ENCODE results near the gene TBC1D32.
"Not testable (repeated sequence)": the region's sequence is repeated elsewhere in the genome, so short reads cannot be mapped to it uniquely, and the experiment has no call there.

The TBC1D32 gene

GRCh38 chr6:121161886-121162285 lies 172.4 kb downstream of the TBC1D32 start:
- DNase-seq (ENCODE audit: extremely low spot score, insufficient read length, low read depth) (no peak), FAIRE-seq (no peak)

DNA sequence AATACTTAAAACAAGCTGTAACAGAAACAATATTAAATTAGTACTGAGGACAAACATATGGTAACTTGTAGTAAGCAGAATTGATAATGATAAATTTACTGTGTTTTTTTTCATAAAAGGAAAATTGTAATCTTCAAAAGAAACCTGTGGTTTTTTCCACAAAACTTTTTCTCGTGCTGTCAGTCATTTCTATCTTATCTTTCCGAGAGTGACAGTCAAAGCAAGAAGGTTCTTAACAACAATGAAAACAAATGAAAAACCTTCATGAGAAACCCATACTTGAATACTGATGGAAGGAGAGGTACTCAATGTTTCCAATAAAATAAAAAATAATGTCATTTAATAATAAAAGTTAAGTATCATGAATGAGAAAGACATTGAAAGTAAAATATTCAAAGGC lies 174.0 kb downstream of the TBC1D32 start:
- FAIRE-seq, result no peak
- no peak for DNase-seq (ENCODE audit: extremely low spot score, insufficient read length, low read depth)

DNA sequence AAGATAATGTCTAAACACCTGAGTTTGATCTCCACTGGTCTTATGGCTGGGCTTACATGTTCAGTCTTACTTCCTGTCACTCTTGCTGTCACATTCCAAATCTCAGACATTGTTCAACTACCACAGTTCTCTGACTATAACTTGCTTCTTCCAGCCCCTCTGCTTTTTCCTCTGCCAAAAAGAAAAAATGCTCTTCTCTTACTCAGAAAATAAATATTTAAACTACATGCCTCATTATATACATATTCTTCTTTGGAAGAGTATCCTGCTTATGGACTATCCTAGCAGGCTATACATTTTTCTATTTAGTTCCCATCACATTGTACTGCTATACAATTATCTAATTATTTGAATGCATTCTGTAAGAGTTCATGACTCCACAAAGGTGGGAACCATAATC lies 175.4 kb downstream of the TBC1D32 start:
- FAIRE-seq (no peak), DNase-seq (ENCODE audit: extremely low spot score, insufficient read length, low read depth) (no peak)

DNA sequence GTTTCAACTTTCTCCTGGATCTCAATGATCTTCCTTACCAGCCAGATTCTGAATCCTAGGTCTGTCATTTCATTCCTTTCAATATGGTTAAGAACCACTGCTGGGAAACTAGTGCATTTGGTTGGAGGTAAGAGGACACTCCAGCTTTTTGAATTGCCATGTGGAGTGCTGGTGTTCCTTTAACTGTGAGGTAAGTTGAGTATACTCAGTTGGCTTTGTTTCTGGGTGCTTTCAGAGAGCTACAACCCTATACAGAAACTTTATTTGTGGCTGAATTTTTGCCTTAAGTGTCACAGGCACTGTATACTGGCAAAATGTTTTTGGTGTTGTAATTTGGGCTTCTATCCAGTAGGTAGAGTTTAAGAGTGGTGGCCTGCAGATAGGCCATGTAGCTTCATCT lies 175.8 kb downstream of the TBC1D32 start:
- no peak for FAIRE-seq
- no peak for DNase-seq (ENCODE audit: extremely low spot score, insufficient read length, low read depth)

GRCh38 chr6:121157906-121158305 lies 176.4 kb downstream of the TBC1D32 start:
- FAIRE-seq, result no peak
- no peak for DNase-seq (ENCODE audit: extremely low spot score, insufficient read length, low read depth)

DNA sequence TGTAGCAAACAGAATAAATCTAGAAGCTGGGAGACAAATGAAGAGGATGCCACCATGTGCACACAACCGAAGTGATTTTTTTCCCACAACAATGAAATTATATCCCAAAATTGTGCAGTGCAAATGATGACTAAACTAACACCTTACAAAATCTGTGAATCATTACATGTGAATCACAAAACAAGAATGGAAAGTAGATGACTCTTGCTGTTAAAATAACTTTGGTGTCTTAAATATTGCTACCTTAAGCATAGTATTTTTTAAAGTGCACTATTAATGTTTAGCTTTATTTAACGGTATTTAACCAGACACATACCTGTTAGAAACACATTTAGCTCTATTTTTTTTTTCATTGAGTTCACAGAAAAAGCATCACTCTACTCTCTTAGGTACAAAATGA lies 190.8 kb downstream of the TBC1D32 start:
- FAIRE-seq (no peak), DNase-seq (ENCODE audit: extremely low spot score, insufficient read length, low read depth) (no peak)

DNA sequence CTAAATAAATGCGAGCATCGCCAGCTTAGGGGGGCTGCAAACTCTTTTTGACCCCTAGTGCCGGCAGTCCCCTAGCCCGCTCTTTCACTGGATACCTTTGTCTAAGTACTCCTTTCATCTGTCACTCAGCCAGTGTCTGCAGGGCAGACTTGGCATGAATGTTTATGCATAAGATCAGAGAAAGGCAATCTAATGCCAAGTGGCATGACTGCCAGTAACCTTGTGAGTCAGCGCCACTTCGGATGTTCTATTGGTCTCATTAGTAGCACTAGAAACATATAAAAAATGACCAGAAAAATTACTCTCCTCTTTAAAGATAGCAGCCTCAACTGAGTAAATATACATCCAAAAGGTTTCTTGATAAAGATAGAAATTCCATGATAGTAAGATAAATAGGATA lies 192.2 kb downstream of the TBC1D32 start:
- no peak for DNase-seq (ENCODE audit: extremely low spot score, insufficient read length, low read depth)

DNA sequence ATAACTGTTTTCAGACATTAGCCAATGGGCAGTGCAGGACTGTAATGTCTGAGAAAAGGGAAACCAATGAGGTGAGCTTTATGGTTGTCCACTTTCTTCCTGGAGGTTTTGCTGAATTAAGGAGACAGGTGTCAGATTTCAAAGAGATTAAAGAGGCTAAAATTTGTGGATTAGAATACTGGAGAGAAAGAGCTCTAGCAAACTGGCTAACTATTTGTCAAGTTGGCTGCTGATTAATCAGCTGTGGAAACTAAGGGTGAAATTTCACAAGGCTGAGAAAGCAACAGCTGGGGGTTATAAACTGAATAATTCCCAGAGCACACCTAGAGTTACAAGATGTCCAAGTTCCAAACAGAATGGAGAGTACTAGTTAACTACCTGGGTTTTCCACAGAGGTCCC lies 198.9 kb downstream of the TBC1D32 start:
- DNase-seq (ENCODE audit: extremely low spot score, insufficient read length, low read depth) (no peak), FAIRE-seq (peak; percentile 15)

More for the DNA sequence above, 192.2 kb downstream of the TBC1D32 start:
- FAIRE-seq, result no peak

- no peak for FAIRE-seq
Observed at GRCh38 chr6:121134922-121135321, 199.4 kb downstream of the TBC1D32 start.

GRCh38 chr6:121124600-121124999 lies 209.7 kb downstream of the TBC1D32 start:
- no peak for FAIRE-seq
- DNase-seq (ENCODE audit: extremely low spot score, insufficient read length, low read depth), result no peak

More at GRCh38 chr6:121134922-121135321, 199.4 kb downstream of the TBC1D32 start:
- DNase-seq (ENCODE audit: extremely low spot score, insufficient read length, low read depth), result no peak

DNA sequence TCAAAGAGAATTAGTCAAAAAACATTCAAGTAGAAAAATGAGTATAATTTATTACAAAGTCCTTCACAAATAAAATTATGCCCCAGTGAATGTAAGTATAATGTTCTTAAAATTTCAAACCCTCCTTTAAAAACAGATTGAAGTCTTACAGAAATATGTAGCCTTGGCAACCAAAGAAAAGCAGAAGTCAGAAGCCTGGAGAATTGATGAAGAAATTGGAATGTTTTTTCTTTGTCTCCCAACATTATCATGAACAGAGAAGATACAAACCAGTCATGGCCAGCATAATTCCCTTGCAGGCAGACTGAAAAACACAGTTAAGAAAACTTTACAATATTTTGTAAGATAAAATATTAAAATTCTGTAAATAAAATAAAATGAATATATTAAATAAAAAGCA lies 221.9 kb downstream of the TBC1D32 start:
- no peak for FAIRE-seq

GRCh38 chr6:121110733-121111132 lies 223.5 kb downstream of the TBC1D32 start:
- no peak for DNase-seq (ENCODE audit: extremely low spot score, insufficient read length, low read depth)
- no peak for FAIRE-seq

More for the DNA sequence above, 221.9 kb downstream of the TBC1D32 start:
- DNase-seq (ENCODE audit: extremely low spot score, insufficient read length, low read depth), result no peak

DNA sequence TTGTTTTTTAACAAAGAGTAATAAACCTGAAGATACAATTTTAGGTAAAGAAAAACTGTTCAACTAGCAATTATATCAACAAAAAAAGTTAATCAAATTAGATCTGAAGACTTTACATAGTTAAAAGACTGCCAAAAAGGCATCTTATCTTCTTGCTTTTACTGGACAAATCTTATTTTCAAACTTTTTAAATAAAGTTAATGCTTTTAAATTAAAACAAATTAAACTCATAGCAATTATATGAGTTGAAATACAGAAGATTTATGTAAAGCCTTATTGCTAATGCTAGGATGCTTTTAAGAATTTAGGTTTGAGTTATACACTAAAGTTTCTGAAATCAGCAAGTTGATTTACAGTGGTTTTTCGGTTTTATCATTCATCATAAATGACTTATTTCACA lies 227.3 kb downstream of the TBC1D32 start:
- FAIRE-seq (no peak), DNase-seq (ENCODE audit: extremely low spot score, insufficient read length, low read depth) (no peak)

DNA sequence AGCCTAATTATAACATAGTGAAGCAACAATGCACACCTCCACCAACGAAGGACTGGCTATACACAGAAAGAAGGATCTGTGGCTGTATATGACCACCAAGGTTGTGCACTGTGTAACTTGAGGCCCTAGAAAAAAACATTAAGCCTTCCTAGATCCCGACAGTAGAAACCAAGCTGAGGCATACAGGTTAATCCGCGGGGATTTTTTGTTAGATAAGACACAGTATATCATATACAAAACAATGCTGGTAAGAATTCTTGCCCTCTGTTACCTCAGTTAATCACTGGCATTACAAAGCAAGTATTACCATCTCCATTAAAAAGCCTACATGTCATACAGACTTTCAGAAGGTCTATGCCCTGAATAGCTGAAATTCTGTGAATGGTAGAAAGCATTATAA lies 228.8 kb downstream of the TBC1D32 start:
- FAIRE-seq (no peak), DNase-seq (ENCODE audit: extremely low spot score, insufficient read length, low read depth) (no peak)

DNA sequence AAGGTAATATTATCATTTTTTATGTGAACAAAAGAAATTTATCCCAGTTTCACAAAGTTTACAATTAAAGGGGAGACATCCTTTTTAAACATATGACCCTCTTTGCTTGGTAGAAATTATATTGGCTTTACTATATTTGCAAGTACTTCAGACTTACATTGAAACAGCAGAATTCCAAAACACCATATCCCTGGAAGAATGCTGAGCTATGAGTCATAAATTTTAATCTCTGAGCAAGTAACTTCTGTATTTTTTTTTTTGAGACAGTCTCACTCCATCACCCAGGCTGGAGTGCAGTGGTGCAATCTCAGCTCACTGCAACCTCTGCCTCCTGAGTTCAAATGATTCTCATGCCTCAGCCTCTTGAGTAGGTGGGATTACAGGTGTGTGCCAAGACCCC lies 240.4 kb downstream of the TBC1D32 start:
- no peak for DNase-seq (ENCODE audit: extremely low spot score, insufficient read length, low read depth)
- no peak for FAIRE-seq

GRCh38 chr6:121090492-121090891 lies 243.8 kb downstream of the TBC1D32 start:
- no peak for FAIRE-seq
- DNase-seq (ENCODE audit: extremely low spot score, insufficient read length, low read depth), result no peak

DNA sequence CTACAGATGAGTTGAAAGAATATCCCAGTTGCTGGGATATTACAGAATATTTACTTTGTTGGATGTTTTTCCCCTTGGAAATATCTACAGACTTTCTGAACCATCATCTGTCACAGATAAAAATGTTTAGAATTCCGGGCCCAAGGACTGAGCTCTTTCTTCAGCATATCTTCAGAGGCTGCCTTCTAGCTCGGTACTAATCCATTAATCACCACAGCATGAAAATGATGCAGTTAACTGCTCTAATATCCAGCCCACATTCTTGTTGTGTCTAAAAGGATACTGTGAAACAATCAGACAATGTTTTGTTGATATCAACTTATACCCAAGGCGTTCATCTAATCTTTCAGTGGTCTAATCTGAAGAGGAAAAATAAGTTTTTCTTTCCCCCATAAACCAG lies 247.4 kb downstream of the TBC1D32 start:
- DNase-seq (ENCODE audit: extremely low spot score, insufficient read length, low read depth), result no peak
- FAIRE-seq, result no peak

- DNase-seq (ENCODE audit: extremely low spot score, insufficient read length, low read depth) (no peak), FAIRE-seq (no peak)
Observed at GRCh38 chr6:121076119-121076518, 258.2 kb downstream of the TBC1D32 start.

GRCh38 chr6:121068749-121069148 lies 265.5 kb downstream of the TBC1D32 start:
- FAIRE-seq; DNase-seq (ENCODE audit: extremely low spot score, insufficient read length, low read depth): not testable (repeated sequence)

DNA sequence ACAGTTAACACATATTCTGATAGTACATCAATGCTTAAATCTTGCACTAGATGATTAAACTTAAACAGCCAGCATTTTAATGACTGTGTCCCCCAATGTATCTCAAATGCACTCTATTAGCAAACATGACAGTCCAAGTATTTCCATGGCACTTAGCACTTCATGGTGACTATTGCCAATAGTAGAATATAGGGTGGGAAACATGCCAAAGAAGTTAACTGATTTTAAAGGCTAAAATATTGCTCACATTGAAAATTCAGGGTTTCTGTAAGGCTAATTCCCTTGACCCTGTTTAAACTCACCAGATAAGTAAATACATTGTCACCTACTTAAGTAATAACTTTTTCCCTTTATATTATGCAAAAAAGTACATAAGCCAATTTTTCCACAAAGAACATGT lies 266.9 kb downstream of the TBC1D32 start:
- FAIRE-seq (no peak), DNase-seq (ENCODE audit: extremely low spot score, insufficient read length, low read depth) (no peak)

DNA sequence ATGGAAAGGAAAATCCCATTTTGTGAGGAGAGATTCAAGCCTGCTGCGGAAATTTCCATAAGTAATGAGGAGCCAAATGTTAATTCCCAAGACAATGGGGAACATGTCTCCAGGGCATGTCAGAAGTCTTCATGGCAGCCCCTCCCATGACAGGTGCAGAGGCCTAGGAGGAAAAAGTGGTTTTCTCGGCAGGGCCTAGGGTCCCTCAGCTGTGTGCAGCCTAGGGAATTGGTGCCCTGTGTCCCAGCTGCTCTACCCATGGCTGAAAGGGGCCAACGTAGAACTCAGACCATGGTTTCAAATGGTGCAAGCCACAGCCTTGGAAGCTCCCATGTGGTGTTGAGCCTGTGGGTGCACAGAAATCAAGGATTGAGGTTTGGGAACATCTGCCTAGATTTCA lies 269.9 kb downstream of the TBC1D32 start:
- FAIRE-seq, result no peak

DNA sequence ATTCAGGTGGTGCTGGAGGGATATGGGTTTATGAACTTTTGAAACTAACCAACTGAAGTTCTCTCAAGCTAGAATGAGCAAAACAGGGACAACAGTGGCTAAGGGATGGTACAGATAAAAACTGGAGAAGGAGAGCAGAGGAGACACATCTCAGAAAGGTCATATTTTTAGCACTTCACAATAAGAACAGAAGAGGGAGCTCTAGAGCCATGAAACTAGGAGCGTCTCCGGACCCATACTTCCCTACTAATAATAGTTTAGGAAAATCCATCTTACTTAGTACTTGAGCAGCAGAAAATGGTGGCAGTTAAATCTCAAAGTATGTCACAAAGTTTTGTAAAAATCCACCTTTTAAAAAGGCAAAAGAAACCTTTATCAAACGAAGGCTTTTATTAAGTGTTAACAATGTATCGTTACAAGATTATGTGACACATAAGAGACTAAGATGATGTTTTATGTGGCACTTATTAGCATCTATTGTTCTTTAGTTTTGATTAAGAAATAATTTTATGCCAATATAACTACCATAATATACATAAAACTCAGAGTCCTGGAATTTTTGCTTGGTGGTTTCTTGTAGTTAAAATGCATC lies 278.6 kb downstream of the TBC1D32 start:
- FAIRE-seq, result peak; percentile 77
- no peak for DNase-seq (ENCODE audit: extremely low spot score, insufficient read length, low read depth)

More for the DNA sequence above, 269.9 kb downstream of the TBC1D32 start:
- no peak for DNase-seq (ENCODE audit: extremely low spot score, insufficient read length, low read depth)
